H1 (cell line): Measurements from ENCODE around the gene ADGRB2. TPM values are rescaled to one million over a fixed set of nuclear protein-coding genes. Genes with fewer than 3 reads are reported as not detected.

ENCODE experiments used
- TCF12 ChIP-seq: IDR thresholded peaks from 2 replicates; pipeline ENCODE4 v1.6.1; 2011; ENCODE audit warnings: low read depth, mild to moderate bottlenecking, low read length
- polyA plus RNA-seq, 7 experiments: library from polyadenylated mRNA; depleted of rRNA in 3 of 7; stranded (reverse) in 5 of 7; unstranded in 2 of 7; fragments of >200 nt in 5 of 7; fragments of 200-250 nt in 2 of 7; gene quantifications; 1 replicate in 5 of 7; 2 replicates in 1 of 7; 4 replicates in 1 of 7; pipeline versions ENCODE4 v1.2.1 to v1.2.3, GENCODE V29; 2011 to 2013; ENCODE audit warnings: missing spikeins in 2 of 7, mixed read lengths in 2 of 7
- total RNA-seq: library from RNA; stranded (reverse); fragmentation: NEBNext Ultra II Directional; extraction: Animal tissue kit (Norgen Biotek cat#: 25700); gene quantifications from 2 replicates; pipeline ENCODE4 v1.2.1, GENCODE V29; 2021

ADGRB2 gene
- total and polyA plus RNA-seq, 2 of the 8 experiments (the other 6 are each of a cell fraction or from before 2014, with no cell fraction given), result 15.6 to 26.2 TPM

GRCh38 chr1:31757989-31758388 lies 6.2 kb downstream of the ADGRB2 start (continued):
- no peak for TF ChIP-seq TCF12
